GM12891 (cell line): ENCODE data around the gene OR2L2.
"Not testable (repeated sequence)": the region's sequence is repeated elsewhere in the genome, so short reads cannot be mapped to it uniquely, and the experiment has no call there.

Source experiments
- POLR2A ChIP-seq: IDR thresholded peaks from 2 replicates; pipeline ENCODE4 v1.6.1; 2011; ENCODE audit warnings: low read depth, low read length, control low read depth
- POLR2AphosphoS5 ChIP-seq: IDR thresholded peaks from 2 replicates; pipeline ENCODE4 v1.6.1; 2011; ENCODE audit warnings: low read depth, low read length, control low read depth
- POU2F2 ChIP-seq: IDR thresholded peaks from 2 replicates; pipeline ENCODE4 v1.6.1; 2011; ENCODE audit warnings: low read depth, mild to moderate bottlenecking, control low read depth, low read length, moderate library complexity
- SPI1 ChIP-seq: IDR thresholded peaks from 2 replicates; pipeline ENCODE4 v1.6.1; 2011; ENCODE audit warnings: low read depth, low read length, control low read depth
- TAF1 ChIP-seq: IDR thresholded peaks from 2 replicates; pipeline ENCODE4 v1.6.1; 2011; ENCODE audit warnings: low read depth, low read length, control low read depth

DNA sequence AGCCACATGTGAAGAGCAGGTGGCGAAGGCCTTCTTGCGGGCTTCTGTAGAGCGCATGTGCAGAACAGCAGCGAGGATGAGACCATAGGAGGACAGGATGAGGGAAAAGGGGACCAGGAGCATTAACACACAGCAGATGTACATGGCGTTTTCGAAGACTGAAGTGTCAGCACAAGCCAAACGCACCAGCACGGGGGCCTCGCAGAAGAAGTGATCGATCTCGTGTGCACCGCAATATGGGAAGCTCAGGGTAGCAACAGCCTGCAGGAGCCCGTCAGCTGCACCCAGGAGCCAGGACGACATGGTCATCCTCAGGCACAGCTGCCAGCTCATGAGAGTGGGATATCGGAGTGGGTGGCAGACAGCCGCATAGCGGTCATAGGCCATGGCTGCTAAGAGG lies 54.0 kb downstream of the OR2L2 start:
- TF ChIP-seq POLR2AphosphoS5, POLR2A, TAF1, SPI1, POU2F2: not testable (repeated sequence)
